B cell (primary cell): ENCODE results near the gene SSTR1. TPM values are rescaled to one million over a fixed set of nuclear protein-coding genes. Genes with fewer than 3 reads are reported as not detected.

Experiments used
- ATAC-seq: fragments of 200-7000 bp; cut with Tn5 transposase; one replicate; pipeline ENCODE4 v1.10.0; 2021; ENCODE audit warnings: low read depth, mild to moderate bottlenecking, moderate number of reproducible peaks, moderate library complexity
- CTCF ChIA-PET: fragments of 350-600 bp; sonication (Branson Sonifier 250); formaldehyde crosslinking; loops from one replicate; lab custom pipeline; 2021; ENCODE audit warnings: antibody characterized with exemption, inconsistent platforms; lab: Charles Lee
- POLR2A ChIA-PET: fragments of 350-600 bp; sonication (Branson Sonifier 250); formaldehyde crosslinking; loops from one replicate; lab custom pipeline; 2021; ENCODE audit warnings: antibody characterized with exemption; lab: Charles Lee
- DNase-seq: peaks from one replicate; pipeline ENCODE4 v3.0.0; 2013
- H2AFZ ChIP-seq: 2 replicates; pipeline ENCODE4 v1.6.1; 2012; ENCODE audit warnings: mild to moderate bottlenecking, low read depth, low read length; ENCODE audit not compliant: insufficient read depth, poor library complexity, severe bottlenecking
- H3K27ac ChIP-seq, 2 donors: 1 replicate in 1 of 2; 2 replicates in 1 of 2; pipeline ENCODE4 v1.5.1; 2012 to 2013; ENCODE audit warnings: low read length in 2 of 2, mild to moderate bottlenecking in 2 of 2, moderate library complexity in 1 of 2
- H3K27me3 ChIP-seq, 4 experiments: fragments of 200-600 bp in 1 of 4; sonication (generic) in 1 of 4; replicated peaks in 1 of 4; 1 replicate in 2 of 4; 2 replicates in 2 of 4; pipeline versions ENCODE4 v1.6.1 to v1.7.0; 2013 to 2016; ENCODE audit warnings: low read length in 3 of 4, mild to moderate bottlenecking in 2 of 4, mixed read lengths in 1 of 4, moderate library complexity in 1 of 4; ENCODE audit not compliant: insufficient read depth in 4 of 4, control insufficient read depth in 3 of 4; ENCODE audit errors: control extremely low read depth in 1 of 4
- H3K36me3 ChIP-seq, 2 experiments: replicated peaks in 1 of 2; 1 replicate in 1 of 2; 2 replicates in 1 of 2; pipeline versions ENCODE4 v1.6.1 to v1.7.1; 2013; ENCODE audit warnings: low read length in 1 of 2; ENCODE audit not compliant: insufficient read depth in 2 of 2, control insufficient read depth in 1 of 2; ENCODE audit errors: control extremely low read depth in 1 of 2, extremely low read depth in 1 of 2
- H3K4me1 ChIP-seq, 2 donors: fragments of 200-600 bp in 1 of 2; sonication (generic) in 1 of 2; 1 replicate in 1 of 2; 2 replicates in 1 of 2; pipeline versions ENCODE4 v1.5.1 to v1.6.1; 2013 to 2017; ENCODE audit warnings: low read length in 2 of 2; ENCODE audit not compliant: control insufficient read depth in 2 of 2, insufficient read depth in 2 of 2
- H3K4me2 ChIP-seq: replicated peaks from 2 replicates; pipeline ENCODE3; 2012; ENCODE audit warnings: mild to moderate bottlenecking, low read depth, low read length; ENCODE audit not compliant: poor library complexity, severe bottlenecking
- H3K4me3 ChIP-seq, 5 experiments: fragments of 200-600 bp in 1 of 5; sonication (generic) in 1 of 5; 1 replicate in 3 of 5; 2 replicates in 2 of 5; pipeline versions ENCODE4 v1.5.1 to v1.7.0; 2011 to 2016; ENCODE audit warnings: low read length in 4 of 5, mild to moderate bottlenecking in 4 of 5, low read depth in 2 of 5, control low read depth in 1 of 5, moderate library complexity in 1 of 5; ENCODE audit not compliant: insufficient read depth in 1 of 5; ENCODE audit errors: control extremely low read depth in 1 of 5, extremely low read depth in 1 of 5
- H3K79me2 ChIP-seq: fragments of 200-600 bp; sonication (generic); one replicate; pipeline ENCODE4 v1.6.0; 2016; ENCODE audit warnings: low read length; ENCODE audit not compliant: control insufficient read depth, insufficient read depth
- H3K9ac ChIP-seq: fragments of 200-600 bp; sonication (generic); 2 replicates; pipeline ENCODE4 v1.6.1; 2017; ENCODE audit warnings: mild to moderate bottlenecking, low read length, moderate library complexity
- H3K9me3 ChIP-seq, 3 donors: one replicate each; pipeline versions ENCODE4 v1.6.1 to v1.7.1; 2013; ENCODE audit warnings: low read length in 2 of 3; ENCODE audit not compliant: control insufficient read depth in 2 of 3, insufficient read depth in 1 of 3; ENCODE audit errors: control extremely low read depth in 1 of 3
- H4K20me1 ChIP-seq: 2 replicates; pipeline ENCODE4 v1.6.0; 2012; ENCODE audit warnings: mild to moderate bottlenecking, low read length; ENCODE audit not compliant: insufficient read depth, control insufficient read depth, poor library complexity, severe bottlenecking
- H3K27ac Mint-ChIP-seq: one replicate; pipeline ENCODE4 v1.8.0; 2021; ENCODE audit warnings: mixed read lengths
- H3K27me3 Mint-ChIP-seq: one replicate; pipeline ENCODE4 v1.8.0; 2021; ENCODE audit warnings: mixed read lengths
- H3K4me1 Mint-ChIP-seq: one replicate; pipeline ENCODE4 v1.8.0; 2021; ENCODE audit warnings: mixed read lengths
- H3K4me3 Mint-ChIP-seq: one replicate; pipeline ENCODE4 v1.8.0; 2021; ENCODE audit warnings: mixed read lengths
- H3K9me3 Mint-ChIP-seq: one replicate; pipeline ENCODE4 v1.8.0; 2022; ENCODE audit warnings: mixed read lengths; ENCODE audit not compliant: insufficient read depth
- EZH2 ChIP-seq: IDR thresholded peaks from 2 replicates; pipeline ENCODE4 v1.6.1; 2012; ENCODE audit warnings: borderline replicate concordance, low read depth, mild to moderate bottlenecking, moderate library complexity, low read length; ENCODE audit not compliant: insufficient read depth, poor library complexity, severe bottlenecking
- WGBS: methylation state at CpG from one replicate; pipeline ENCODE4 v1.1.5; 2013; ENCODE audit warnings: missing lambda C conversion rate; ENCODE audit not compliant: insufficient coverage; 5-methylcytosine and 5-hydroxymethylcytosine counted together
- intact Hi-C: fragments of 100-400 bp; cut with micrococcal nuclease; formaldehyde crosslinking; loops from one replicate; pipeline ENCODE4 v1.10.0; 2022
- polyA plus RNA-seq: library from polyadenylated mRNA; depleted of rRNA; stranded (reverse); fragments of >200 nt; gene quantifications from 2 replicates; pipeline ENCODE4 v1.2.3, GENCODE V29; 2012
- total RNA-seq, 2 donors: library from RNA; stranded (reverse); fragments of 120-200 nt in 1 of 2; gene quantifications; 1 replicate in 1 of 2; 2 replicates in 1 of 2; pipeline versions ENCODE4 v1.2.3 to v1.2.4, GENCODE V29; 2013 to 2022
- TF ChIP-seq, protein P1 (sequence below): fragments of 200-600 bp; IDR thresholded peaks from one replicate; pipeline ENCODE4 v1.8.0; 2022; ENCODE audit warnings: antibody characterized with exemption, mild to moderate bottlenecking

SSTR1 gene
- total and polyA plus RNA-seq, 2 donors (not counting 1 experiment from before 2014, with no cell fraction given) = not detected

DNA sequence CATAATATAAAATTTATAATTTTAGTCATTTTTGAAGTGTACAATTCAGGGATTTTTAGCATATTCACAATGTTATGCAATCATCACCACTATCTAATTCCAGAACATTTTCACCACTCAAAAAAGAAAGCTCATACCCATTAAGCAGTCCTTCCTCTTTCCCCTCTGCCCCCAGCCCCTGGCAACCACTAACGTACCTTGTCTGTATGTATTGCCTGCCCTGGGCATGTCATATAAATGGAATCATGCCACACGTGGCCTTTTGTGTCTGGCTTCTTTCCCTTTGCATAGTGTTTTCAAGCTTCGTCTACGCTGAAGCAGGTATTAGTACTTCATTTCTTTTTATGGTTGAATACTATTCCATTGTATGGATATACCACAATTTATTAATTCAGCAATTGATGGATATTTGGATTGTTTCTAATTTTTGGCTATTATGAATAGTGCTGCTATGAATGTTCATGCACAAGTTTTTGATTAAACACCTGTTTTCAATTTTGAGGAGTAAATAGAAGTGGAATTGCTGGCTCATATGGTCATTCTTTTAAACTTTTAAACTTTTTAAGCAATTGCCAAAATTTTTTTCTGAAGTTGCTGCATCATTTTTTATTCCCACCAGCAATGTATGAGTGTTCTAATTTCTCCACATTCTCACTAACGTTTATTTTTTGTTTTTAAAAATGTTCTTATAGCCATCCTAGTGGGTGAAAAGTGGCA, 1.6 kb upstream of the SSTR1 start:
- Histone ChIP-seq H3K9me3 (peaks cover 0 to 25% (median 3%) of the 10 kb centered on the region in 3 donors), H3K27me3 (peaks cover 0 to 25% (median 6%) of the 10 kb centered on the region in 4 experiments), H3K9ac (no peak overlapping the region), H3K4me1 (no peaks in the 10 kb centered on the region), H3K36me3 (no peaks in the 10 kb centered on the region), H3K79me2 (no peaks in the 10 kb centered on the region), H4K20me1 (no peaks in the 10 kb centered on the region), H3K27ac (no peak overlapping the region), H3K4me3 (no peak overlapping the region), H3K4me2 (no peak overlapping the region), H2AFZ (no peak overlapping the region)
- DNase-seq (no peak), ATAC-seq (no peak)
- Mint-ChIP-seq H3K4me1 (no peaks in the 10 kb centered on the region), H3K27ac (no peak overlapping the region), H3K27me3 (peaks cover 33% of the 10 kb centered on the region), H3K4me3 (no peak overlapping the region), H3K9me3 (peaks cover 4% of the 10 kb centered on the region)
- ChIA-PET POLR2A (no interaction called here), CTCF (no interaction called here)
- 90% methylated on average over 1 of the region's 5 CpGs for WGBS
- intact Hi-C loops = no loop called here
- TF ChIP-seq EZH2 = no peak
- TF ChIP-seq, protein P1, sequence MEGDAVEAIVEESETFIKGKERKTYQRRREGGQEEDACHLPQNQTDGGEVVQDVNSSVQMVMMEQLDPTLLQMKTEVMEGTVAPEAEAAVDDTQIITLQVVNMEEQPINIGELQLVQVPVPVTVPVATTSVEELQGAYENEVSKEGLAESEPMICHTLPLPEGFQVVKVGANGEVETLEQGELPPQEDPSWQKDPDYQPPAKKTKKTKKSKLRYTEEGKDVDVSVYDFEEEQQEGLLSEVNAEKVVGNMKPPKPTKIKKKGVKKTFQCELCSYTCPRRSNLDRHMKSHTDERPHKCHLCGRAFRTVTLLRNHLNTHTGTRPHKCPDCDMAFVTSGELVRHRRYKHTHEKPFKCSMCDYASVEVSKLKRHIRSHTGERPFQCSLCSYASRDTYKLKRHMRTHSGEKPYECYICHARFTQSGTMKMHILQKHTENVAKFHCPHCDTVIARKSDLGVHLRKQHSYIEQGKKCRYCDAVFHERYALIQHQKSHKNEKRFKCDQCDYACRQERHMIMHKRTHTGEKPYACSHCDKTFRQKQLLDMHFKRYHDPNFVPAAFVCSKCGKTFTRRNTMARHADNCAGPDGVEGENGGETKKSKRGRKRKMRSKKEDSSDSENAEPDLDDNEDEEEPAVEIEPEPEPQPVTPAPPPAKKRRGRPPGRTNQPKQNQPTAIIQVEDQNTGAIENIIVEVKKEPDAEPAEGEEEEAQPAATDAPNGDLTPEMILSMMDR = no peak

DNA sequence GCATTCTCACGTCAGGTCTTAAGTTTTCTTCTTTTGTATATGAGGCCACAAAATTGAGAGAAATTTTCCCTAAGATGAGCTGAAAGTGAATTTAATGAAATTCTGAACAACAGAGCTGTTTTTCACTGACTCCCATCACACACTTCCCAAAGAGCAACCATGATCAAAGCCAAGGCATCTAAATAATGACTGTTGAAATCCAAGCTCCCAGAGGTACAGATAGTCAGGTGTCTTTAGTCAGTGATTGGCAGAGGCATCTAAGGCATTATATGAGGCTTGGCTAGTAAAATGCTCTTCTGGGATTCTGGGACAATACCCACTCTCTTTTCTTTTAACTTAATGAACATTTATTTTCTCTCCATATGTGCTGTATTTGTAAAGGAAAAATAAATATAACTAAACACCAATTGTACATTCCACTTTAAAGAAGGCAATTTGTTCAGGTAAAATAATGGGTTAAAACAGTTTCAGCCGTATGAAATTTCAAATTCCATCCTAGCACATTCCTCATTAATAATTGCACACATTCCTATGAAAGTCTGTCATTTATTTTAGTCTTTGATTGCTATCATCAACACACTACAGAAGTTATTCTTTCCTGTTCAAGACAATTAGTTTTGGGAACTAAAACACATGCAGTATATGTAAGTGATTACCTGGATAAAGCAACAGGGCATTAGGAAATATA, 871 bp upstream of the SSTR1 start:
- H3K27me3 ChIP-seq = peaks cover 0 to 28% (median 7%) of the 10 kb centered on the region in 4 experiments
- no peaks in the 10 kb centered on the region for H3K36me3 ChIP-seq
- DNase-seq (no peak), ATAC-seq (no peak)
- H3K27ac ChIP-seq = no peak overlapping the region
- CTCF ChIA-PET = no interaction called here
- Mint-ChIP-seq H3K4me1 (no peaks in the 10 kb centered on the region), H3K9me3 (peaks cover 4% of the 10 kb centered on the region), H3K27me3 (peaks cover 35% of the 10 kb centered on the region), H3K27ac (no peak overlapping the region), H3K4me3 (no peak overlapping the region)
- no peak overlapping the region for H3K9ac ChIP-seq
- H3K4me1 ChIP-seq = no peaks in the 10 kb centered on the region
- WGBS = no CpG with 5 or more reads among the region's 2 CpGs
- no peaks in the 10 kb centered on the region for H4K20me1 ChIP-seq
- peaks cover 0 to 31% (median 3%) of the 10 kb centered on the region in 3 donors for H3K9me3 ChIP-seq
- H2AFZ ChIP-seq = no peak overlapping the region
- POLR2A ChIA-PET = no interaction called here
- no peak overlapping the region for H3K4me2 ChIP-seq
- intact Hi-C loops = no loop called here
- H3K4me3 ChIP-seq = no peak overlapping the region
- no peaks in the 10 kb centered on the region for H3K79me2 ChIP-seq
- no peak for TF ChIP-seq EZH2
- TF ChIP-seq, protein P1 = no peak
